ENCODE results near the gene GKN1. TPM values are rescaled to one million over a fixed set of nuclear protein-coding genes. Genes with fewer than 3 reads are reported as not detected.

GKN1 gene
- total and polyA plus RNA-seq, 3 donors from 2014 or later: not detected

DNA sequence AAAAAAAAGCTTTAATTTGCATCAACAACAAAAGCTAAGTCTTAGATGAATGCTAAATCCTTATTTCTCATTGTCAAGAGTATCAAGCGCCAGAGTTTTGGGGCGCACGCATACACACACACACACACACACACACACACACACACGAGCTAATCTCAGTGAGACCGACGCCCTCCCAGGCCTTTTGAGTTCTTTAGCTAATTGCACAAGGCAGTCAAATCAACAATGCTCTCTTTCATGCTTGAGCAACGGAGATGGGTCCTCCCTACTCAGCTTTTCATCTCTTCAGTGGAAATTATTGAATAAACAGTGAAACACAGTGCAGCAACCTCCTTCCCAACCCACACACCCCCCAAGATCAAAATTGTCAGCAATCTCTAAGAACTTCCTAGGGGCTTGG is 19.2 kb downstream of the GKN1 start:
- Histone ChIP-seq H3K27me3 (no peaks in the 10 kb centered on the region), H3K4me3 (no peak overlapping the region), H3K36me3 (ENCODE audit: low read depth, missing control alignments) (no peaks in the 10 kb centered on the region), H3K9me3 (no peaks in the 10 kb centered on the region), H3K27ac (no peak overlapping the region), H3K4me1 (no peaks in the 10 kb centered on the region)
- TF ChIP-seq CTCF (IDR thresholded peaks at IDR 0.05): no peak
- TF ChIP-seq POLR2A (IDR thresholded peaks at IDR 0.05): no peak
- 78 to 83% methylated on average over 7 of the region's 7 CpGs for WGBS, 2 donors
- intact Hi-C loops (cut with DNase I; ENCODE audit: low total_unique reads): no loop called here
- no peak for DNase-seq

GRCh38 chr2:68994864-68995263 is 20.4 kb downstream of the GKN1 start:
- Histone ChIP-seq H3K4me3 (no peak overlapping the region), H3K4me1 (no peaks in the 10 kb centered on the region), H3K27ac (no peak overlapping the region), H3K36me3 (ENCODE audit: low read depth, missing control alignments) (no peaks in the 10 kb centered on the region), H3K9me3 (no peaks in the 10 kb centered on the region), H3K27me3 (no peaks in the 10 kb centered on the region)
- TF ChIP-seq CTCF (IDR thresholded peaks at IDR 0.05) (no peak), POLR2A (IDR thresholded peaks at IDR 0.05) (no peak)
- WGBS, 2 donors: 59 to 66% methylated on average over 4 of the region's 4 CpGs
- DNase-seq: no peak
- intact Hi-C loops (cut with DNase I; ENCODE audit: low total_unique reads): no loop called here

DNA sequence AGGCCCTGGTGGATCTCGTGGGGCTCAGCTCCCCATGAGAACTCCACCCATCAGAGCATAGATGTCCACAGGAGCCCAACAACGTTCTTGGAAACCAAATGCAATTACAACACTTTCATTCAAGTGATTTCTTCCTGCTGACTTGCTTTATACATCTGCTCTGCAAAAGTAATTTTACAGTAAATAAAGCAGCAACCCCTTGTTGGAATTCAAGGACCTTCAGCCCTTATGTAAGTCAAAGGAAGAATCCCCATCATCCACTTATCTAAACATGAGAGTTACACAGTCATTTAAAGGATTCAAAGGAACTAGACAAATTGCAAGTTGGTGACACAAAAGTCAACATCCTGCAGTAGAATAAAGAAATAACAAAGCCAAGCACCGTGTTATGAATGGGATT is 21.5 kb downstream of the GKN1 start:
- no peaks in the 10 kb centered on the region for H3K4me1 ChIP-seq
- intact Hi-C loops (cut with DNase I; ENCODE audit: low total_unique reads): no loop called here
- 49 to 61% methylated on average over 2 to 3 of the region's 3 CpGs for WGBS, 2 donors
- no peak overlapping the region for H3K27ac ChIP-seq
- no peak for DNase-seq
- H3K4me3 ChIP-seq: no peak overlapping the region
- H3K9me3 ChIP-seq: no peaks in the 10 kb centered on the region
- H3K27me3 ChIP-seq: no peaks in the 10 kb centered on the region
- H3K36me3 ChIP-seq (ENCODE audit: low read depth, missing control alignments): no peaks in the 10 kb centered on the region
- no peak for TF ChIP-seq POLR2A (IDR thresholded peaks at IDR 0.05)
- no peak for TF ChIP-seq CTCF (IDR thresholded peaks at IDR 0.05)

DNA sequence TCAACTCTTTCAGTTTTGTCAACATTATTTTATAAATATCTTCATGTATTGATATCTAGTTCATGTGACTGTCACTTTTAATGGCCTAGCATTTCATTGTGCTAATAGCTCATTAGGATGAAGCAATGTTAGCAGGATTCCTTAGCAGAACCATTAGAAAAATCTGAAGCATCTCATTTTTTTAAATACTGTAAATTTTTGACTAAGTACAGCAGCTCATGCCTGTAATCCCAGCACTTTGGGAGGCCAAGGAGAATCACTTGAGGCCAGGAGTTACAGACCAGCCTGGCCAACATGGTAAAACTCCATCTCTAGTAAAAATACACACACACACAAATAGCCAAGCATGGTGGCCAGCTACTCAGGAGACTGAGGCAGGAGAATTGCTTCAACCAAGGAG is 23.0 kb downstream of the GKN1 start:
- TF ChIP-seq POLR2A (IDR thresholded peaks at IDR 0.05) (no peak), CTCF (IDR thresholded peaks at IDR 0.05) (no peak)
- intact Hi-C loops (cut with DNase I; ENCODE audit: low total_unique reads): no loop called here

DNA sequence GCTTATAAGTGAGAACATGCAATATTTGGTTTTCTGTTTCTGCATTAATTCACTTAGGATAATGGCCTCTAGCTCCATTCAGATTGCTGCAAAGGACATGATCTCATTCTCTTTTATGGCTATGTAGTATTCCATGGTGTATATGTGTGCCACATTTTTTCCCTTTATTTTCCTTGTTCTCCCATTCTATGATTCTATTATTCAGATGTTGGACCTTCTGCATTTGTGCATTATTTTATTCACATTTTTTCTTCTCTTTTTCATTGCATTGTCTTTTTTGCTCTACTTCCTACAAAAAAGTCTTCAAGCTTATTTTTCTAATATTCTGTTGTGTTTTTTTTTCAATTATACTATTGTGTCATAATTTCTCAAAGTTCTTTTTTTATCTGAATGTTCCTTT is 27.4 kb downstream of the GKN1 start:
- intact Hi-C loops (cut with DNase I; ENCODE audit: low total_unique reads): no loop called here
- Histone ChIP-seq H3K27ac (no peak overlapping the region), H3K4me3 (no peak overlapping the region), H3K27me3 (no peaks in the 10 kb centered on the region), H3K36me3 (ENCODE audit: low read depth, missing control alignments) (no peaks in the 10 kb centered on the region), H3K4me1 (no peaks in the 10 kb centered on the region), H3K9me3 (no peaks in the 10 kb centered on the region)
- DNase-seq: no peak
- TF ChIP-seq POLR2A (IDR thresholded peaks at IDR 0.05) (no peak), CTCF (IDR thresholded peaks at IDR 0.05) (no peak)

More for the DNA sequence above, 23.0 kb downstream of the GKN1 start:
- no peaks in the 10 kb centered on the region for H3K27me3 ChIP-seq
- H3K4me1 ChIP-seq: no peaks in the 10 kb centered on the region
- no peak overlapping the region for H3K4me3 ChIP-seq
- no peaks in the 10 kb centered on the region for H3K36me3 ChIP-seq (ENCODE audit: low read depth, missing control alignments)
- H3K27ac ChIP-seq: no peak overlapping the region
- H3K9me3 ChIP-seq: no peaks in the 10 kb centered on the region
- DNase-seq: no peak
